DOHH2 (cell line): ENCODE measurements around the gene PCBP3.

Experiments
- EZH2phosphoT487 ChIP-seq: fragments of 200-600 bp; sonication (generic); IDR thresholded peaks from 2 replicates; pipeline ENCODE4 v1.6.1; 2017; ENCODE audit warnings: borderline replicate concordance, mild to moderate bottlenecking, antibody characterized with exemption, low read length, moderate library complexity, mixed read lengths
- TF ChIP-seq, protein P1 (sequence below): fragments of 200-600 bp; sonication (generic); IDR thresholded peaks from one replicate; pipeline ENCODE4 v1.5.1; 2014; ENCODE audit warnings: antibody characterized with exemption, mild to moderate bottlenecking, low read depth, low read length; ENCODE audit not compliant: poor library complexity, severe bottlenecking

DNA sequence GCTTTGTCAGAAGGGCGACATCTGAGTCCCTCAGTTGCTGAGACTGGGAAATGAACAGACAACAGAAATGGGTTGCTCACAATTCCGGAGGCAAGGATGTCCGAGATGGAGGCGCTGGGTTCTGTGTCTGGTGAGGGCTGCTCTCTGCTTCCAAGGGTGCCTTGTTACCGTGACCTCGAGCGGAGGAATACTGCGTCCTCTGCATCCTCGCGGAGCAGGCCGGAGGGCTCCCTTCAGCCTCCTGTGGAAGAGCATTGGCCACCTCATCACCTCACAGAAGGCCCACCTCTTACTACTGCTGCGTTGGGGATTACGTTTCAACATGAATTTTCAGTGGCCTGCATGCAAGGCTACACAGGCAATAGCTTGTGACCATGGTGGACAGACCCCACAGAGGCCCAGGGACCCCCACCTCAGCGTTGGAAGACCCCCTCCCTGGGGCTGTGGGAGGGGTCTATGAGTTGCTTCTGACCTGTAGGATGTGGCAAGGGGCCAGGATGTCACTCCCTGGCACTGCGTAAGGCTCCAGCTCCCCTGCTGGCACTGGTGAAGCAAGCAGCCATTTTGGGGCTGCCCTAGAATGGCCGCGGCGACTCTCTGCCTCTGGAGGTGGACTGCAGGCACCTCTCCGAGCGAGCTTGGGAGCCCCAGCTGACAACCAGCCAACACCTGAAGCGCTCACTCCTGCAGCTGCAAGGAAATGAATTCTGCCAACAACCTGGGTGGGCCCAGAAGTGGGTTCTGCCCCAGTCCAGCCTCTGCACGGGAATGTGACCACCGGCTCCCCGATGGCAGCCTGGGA is 301.7 kb downstream of the PCBP3 start:
- TF ChIP-seq, protein P1, sequence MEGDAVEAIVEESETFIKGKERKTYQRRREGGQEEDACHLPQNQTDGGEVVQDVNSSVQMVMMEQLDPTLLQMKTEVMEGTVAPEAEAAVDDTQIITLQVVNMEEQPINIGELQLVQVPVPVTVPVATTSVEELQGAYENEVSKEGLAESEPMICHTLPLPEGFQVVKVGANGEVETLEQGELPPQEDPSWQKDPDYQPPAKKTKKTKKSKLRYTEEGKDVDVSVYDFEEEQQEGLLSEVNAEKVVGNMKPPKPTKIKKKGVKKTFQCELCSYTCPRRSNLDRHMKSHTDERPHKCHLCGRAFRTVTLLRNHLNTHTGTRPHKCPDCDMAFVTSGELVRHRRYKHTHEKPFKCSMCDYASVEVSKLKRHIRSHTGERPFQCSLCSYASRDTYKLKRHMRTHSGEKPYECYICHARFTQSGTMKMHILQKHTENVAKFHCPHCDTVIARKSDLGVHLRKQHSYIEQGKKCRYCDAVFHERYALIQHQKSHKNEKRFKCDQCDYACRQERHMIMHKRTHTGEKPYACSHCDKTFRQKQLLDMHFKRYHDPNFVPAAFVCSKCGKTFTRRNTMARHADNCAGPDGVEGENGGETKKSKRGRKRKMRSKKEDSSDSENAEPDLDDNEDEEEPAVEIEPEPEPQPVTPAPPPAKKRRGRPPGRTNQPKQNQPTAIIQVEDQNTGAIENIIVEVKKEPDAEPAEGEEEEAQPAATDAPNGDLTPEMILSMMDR, result no peak
- TF ChIP-seq EZH2phosphoT487, result no peak
